GM19324 (cell line): ENCODE data around the gene RPL32.

Experiments used
- ATAC-seq: cut with Tn5 transposase; IDR thresholded peaks from one replicate; pipeline ENCODE4 v1.9.1; 2021; ENCODE audit warnings: mild to moderate bottlenecking, moderate library complexity; ENCODE audit not compliant: unreplicated experiment, low FRiP score

RPL32 gene

GRCh38 chr3:12833222-12834161, 7.9 kb downstream of the RPL32 start:
- no peak for ATAC-seq

DNA sequence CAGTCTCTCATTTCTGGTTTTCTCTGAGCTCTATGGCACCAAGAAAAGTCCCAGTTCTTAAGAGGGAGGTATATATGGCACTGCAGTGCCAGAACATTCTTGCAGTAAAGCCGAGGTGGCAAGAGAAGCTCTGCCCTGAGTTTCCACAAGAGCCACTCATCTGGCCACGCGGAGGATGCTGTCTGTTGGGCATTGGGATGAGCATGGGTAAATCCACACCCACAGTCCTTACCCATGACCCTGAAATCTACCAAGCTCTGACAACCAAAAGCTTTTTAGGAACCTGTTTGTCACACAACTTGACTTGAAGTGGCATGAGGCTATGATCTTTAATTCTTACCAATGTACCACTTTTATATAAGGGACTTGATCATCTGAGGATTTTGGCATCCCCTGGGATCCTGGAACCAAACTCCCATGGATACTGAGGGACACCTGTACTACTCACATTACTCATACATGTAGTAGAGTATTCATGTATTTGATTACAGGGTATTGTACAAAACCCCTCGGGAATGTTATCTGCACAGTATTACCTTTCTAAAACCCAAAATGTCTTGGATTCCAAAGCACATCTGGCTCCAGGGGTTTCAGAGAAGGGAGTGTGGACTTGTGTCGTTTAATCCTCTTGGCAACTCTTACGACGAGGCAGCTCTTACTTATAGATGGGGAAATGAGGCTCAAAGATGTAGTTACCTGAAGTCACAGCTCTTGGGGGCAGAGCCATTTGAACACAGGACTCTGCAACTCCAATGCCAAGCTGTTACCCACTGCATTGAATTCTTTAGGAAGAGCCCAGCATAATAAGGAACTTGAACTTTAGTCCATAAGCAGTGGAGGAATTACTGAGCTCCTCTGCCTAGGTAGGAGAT, 8.8 kb downstream of the RPL32 start:
- no peak for ATAC-seq

DNA sequence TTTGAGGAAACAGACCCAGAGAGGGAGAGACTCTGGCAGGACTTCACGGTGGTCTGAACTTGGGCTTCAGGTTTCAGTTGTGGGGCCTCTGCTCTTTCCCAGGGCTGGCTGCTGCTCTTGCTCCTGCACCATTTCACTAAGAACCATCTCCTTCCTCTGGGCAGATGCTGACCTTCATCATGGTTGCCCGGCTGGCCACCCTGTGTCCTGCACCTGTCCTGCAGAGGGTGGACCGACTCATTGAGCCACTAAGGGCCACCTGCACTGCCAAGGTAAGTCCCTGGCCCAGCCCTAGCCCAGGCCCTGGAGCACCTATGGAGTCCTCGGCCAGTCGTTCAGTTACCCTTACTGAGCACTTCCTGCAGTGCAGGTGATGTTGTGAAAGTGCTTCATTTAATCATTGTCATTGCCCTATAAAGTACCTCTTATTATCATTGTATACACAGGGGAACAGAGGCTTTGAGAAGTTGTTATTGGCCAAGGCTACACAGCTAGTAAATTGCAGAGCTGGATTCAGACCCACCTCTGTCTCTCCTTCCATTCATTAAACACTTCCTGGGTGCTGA, 10.0 kb downstream of the RPL32 start:
- ATAC-seq, result no peak

DNA sequence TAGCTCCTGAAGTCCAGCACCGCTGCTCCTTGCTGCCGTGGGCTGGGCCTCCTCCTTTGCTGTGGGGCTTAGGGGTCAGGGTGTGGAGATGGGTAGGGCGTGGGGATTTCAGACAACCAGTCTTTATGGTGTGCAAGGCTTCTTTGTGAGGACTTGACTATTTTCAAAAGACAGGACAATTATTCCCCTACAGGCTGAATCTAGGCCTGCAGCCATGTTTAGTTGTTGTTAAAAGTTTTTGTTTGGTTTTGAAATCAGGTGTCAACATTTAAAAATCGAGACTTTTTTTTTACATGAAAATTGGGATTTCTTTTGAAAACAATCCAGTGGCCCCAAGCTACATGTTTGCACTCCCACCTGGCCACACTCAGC, 10.6 kb downstream of the RPL32 start:
- no peak for ATAC-seq

- ATAC-seq, result no peak
Observed at GRCh38 chr3:12829886-12830784, 11.2 kb downstream of the RPL32 start.

GRCh38 chr3:12829404-12829803, 12.0 kb downstream of the RPL32 start:
- no peak for ATAC-seq

GRCh38 chr3:12828751-12829150, 12.6 kb downstream of the RPL32 start:
- no peak for ATAC-seq

GRCh38 chr3:12825156-12825555, 16.2 kb downstream of the RPL32 start:
- ATAC-seq, result no peak

- ATAC-seq, result no peak
Observed at GRCh38 chr3:12824299-12824698, 17.1 kb downstream of the RPL32 start.

- no peak for ATAC-seq
Observed at GRCh38 chr3:12822725-12823373, 18.5 kb downstream of the RPL32 start.

GRCh38 chr3:12818773-12819172, 22.6 kb downstream of the RPL32 start:
- no peak for ATAC-seq

- no peak for ATAC-seq
Observed at GRCh38 chr3:12818273-12818672, 23.1 kb downstream of the RPL32 start.

- ATAC-seq, result no peak
Observed at GRCh38 chr3:12817343-12817710, 24.0 kb downstream of the RPL32 start.

- no peak for ATAC-seq
Observed at GRCh38 chr3:12816521-12817342, 24.6 kb downstream of the RPL32 start.

DNA sequence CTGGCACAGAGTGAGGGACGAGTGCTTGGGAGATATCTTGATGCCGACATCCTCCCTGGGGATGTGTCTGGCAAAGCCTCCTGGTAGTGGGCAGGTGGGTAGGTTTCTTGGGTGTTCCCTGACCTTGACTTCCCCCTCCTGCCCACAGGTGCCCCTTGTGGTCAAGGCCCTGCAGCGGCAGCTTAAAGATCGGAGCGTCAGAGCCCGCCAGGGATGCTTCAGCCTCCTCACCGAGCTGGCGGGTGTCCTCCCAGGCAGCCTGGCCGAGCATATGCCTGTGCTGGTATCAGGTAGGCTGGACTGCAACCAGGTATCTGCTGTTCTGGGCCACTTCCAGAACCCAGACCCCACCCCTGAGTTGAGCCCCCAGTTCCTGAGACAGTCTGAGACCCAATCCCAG, 25.6 kb downstream of the RPL32 start:
- ATAC-seq, result no peak

DNA sequence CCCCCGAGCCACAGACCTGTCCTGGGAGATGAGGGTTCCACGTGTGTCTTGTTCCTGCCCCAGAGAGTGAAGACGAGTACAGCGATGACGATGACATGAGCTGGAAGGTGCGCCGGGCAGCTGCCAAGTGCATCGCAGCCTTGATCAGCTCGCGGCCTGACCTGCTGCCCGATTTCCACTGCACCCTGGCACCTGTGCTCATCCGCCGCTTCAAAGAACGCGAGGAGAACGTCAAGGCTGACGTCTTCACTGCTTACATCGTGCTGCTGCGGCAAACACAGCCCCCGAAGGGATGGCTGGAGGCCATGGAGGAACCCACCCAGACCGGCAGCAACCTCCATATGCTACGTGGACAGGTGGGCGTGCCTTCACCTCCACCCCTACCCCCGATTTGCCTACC, 26.3 kb downstream of the RPL32 start:
- no peak for ATAC-seq

- no peak for ATAC-seq
Observed at GRCh38 chr3:12813967-12814366, 27.4 kb downstream of the RPL32 start.

GRCh38 chr3:12812812-12813211, 28.6 kb downstream of the RPL32 start:
- ATAC-seq, result no peak

DNA sequence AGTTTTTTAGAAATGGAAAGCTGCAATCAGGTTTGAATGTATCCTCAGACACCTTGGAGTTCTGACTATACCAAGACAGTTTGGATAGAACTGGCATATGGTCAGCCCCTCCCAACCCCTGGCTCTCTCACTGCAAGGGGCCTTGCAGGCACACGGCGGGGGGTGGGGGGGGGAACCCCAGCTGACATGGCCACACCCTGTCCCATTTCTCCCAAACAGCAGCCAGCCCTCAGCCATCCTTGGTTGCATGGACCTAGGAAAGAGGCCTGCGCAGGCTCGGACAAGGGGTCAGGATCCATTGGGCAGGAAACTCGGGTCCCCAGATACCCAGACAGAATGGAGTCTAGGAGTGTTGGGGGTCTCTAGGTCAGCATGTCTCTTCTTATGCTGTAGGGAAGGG, 30.4 kb downstream of the RPL32 start:
- no peak for ATAC-seq
